Measurements from ENCODE around the gene ARHGAP40.

DNA sequence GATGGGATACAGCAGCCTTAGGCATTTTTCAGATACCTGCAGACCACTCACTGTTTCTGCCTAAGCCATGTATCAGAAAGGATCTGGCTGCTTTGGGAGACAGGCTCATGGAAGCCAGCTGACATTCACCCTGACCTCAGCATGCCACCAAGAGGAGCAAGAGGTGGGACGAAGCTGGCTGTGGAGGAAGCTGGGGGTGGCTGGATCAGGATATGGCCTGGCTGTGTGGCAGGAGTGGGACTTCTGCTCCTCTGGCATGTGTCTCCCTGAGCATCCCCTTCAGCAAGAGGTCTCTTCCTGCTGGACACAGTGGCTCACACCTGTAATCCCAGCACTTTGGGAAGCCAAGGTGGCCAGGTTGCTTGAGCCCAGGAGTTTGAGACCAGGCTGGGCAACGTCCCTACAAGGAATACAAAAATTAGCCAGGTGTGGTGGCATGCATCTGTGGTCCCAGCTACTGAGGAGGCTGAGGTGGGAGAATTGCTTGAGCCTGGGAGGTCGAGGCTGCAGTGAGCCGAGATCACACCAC is 19.7 kb upstream of the ARHGAP40 start:
- TF ChIP-seq ZNF8 (CRISPR knock-in tag; IDR thresholded peaks at IDR 0.05): no peak
- TF ChIP-seq ZFP30 (CRISPR knock-in tag; IDR thresholded peaks at IDR 0.05): no peak
- no peak for TF ChIP-seq OSR1 (CRISPR knock-in tag; IDR thresholded peaks at IDR 0.05)
- no peak for TF ChIP-seq ARNTL (CRISPR knock-in tag; IDR thresholded peaks at IDR 0.05; ENCODE audit: borderline replicate concordance, low read depth)
- no peak for TF ChIP-seq RARB (CRISPR knock-in tag; IDR thresholded peaks at IDR 0.05)
- no peak for TF ChIP-seq BACH2 (CRISPR knock-in tag; IDR thresholded peaks at IDR 0.05; ENCODE audit: borderline replicate concordance)
- TF ChIP-seq, protein P1, sequence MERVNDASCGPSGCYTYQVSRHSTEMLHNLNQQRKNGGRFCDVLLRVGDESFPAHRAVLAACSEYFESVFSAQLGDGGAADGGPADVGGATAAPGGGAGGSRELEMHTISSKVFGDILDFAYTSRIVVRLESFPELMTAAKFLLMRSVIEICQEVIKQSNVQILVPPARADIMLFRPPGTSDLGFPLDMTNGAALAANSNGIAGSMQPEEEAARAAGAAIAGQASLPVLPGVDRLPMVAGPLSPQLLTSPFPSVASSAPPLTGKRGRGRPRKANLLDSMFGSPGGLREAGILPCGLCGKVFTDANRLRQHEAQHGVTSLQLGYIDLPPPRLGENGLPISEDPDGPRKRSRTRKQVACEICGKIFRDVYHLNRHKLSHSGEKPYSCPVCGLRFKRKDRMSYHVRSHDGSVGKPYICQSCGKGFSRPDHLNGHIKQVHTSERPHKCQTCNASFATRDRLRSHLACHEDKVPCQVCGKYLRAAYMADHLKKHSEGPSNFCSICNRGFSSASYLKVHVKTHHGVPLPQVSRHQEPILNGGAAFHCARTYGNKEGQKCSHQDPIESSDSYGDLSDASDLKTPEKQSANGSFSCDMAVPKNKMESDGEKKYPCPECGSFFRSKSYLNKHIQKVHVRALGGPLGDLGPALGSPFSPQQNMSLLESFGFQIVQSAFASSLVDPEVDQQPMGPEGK (CRISPR knock-in tag; IDR thresholded peaks at IDR 0.05; ENCODE audit: borderline replicate concordance): no peak
- TF ChIP-seq ZC3H10 (CRISPR knock-in tag; IDR thresholded peaks at IDR 0.05): no peak
- no peak for TF ChIP-seq CSDC2 (CRISPR knock-in tag; IDR thresholded peaks at IDR 0.05)
